ENCODE measurements around the gene TAX1BP1.

DNA sequence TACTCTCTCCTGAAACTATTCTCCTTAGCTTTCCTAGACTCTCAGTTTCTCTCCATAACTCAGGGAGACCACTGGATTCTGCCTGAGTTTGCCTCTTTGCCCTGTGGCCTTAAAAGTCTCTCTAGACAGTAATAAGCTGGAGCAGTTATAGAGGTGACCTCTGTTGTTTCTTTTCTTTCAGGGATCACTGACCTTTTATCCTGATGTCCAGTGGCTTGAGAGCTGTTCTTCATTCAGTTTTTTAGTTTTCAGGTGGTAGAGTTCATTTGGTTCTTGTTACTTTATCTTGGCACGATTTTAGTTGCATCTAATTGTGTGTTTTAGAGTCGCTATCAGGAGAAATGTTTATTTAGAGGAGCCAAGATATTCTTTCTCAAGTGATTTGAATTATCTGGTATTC, 37.7 kb downstream of the TAX1BP1 start:
- TF ChIP-seq, protein P1, sequence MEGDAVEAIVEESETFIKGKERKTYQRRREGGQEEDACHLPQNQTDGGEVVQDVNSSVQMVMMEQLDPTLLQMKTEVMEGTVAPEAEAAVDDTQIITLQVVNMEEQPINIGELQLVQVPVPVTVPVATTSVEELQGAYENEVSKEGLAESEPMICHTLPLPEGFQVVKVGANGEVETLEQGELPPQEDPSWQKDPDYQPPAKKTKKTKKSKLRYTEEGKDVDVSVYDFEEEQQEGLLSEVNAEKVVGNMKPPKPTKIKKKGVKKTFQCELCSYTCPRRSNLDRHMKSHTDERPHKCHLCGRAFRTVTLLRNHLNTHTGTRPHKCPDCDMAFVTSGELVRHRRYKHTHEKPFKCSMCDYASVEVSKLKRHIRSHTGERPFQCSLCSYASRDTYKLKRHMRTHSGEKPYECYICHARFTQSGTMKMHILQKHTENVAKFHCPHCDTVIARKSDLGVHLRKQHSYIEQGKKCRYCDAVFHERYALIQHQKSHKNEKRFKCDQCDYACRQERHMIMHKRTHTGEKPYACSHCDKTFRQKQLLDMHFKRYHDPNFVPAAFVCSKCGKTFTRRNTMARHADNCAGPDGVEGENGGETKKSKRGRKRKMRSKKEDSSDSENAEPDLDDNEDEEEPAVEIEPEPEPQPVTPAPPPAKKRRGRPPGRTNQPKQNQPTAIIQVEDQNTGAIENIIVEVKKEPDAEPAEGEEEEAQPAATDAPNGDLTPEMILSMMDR (IDR thresholded peaks at IDR 0.05; ENCODE audit: low read length), result no peak
- TF ChIP-seq EZH2 (optimal IDR thresholded peaks at IDR 0.05; ENCODE audit: low read depth, low read length) (no peak), EZH2phosphoT487 (IDR thresholded peaks at IDR 0.05; ENCODE audit: low read length) (no peak)

All from MM.1S (cell line).